ENCODE data around the gene NT5C2. TPM values are rescaled to one million over a fixed set of nuclear protein-coding genes. Genes with fewer than 3 reads are reported as not detected.

NT5C2 gene
- total and polyA plus RNA-seq, 2 of the 4 experiments (the other 2 are of a cell fraction), result 60.0 to 65.1 TPM

GRCh38 chr10:103188853-103189252 lies 4.2 kb downstream of the NT5C2 start:
- H3K56ac ChIP-seq (ENCODE audit: extremely low read depth, insufficient read depth, low read length), result no peak overlapping the region
- H2BK120ac ChIP-seq (ENCODE audit: low read depth, low read length), result no peak overlapping the region
- 0 out of 2 replicates have a peak, but pooled peaks cover 2% of the 10 kb centered on the region for H3K36me3 ChIP-seq (ENCODE audit: control insufficient read depth, insufficient read depth, low read length)
- no TSS peak for BruUV-seq (replicated peaks)
- no peaks in the 10 kb centered on the region for H3K27me3 ChIP-seq (ENCODE audit: control insufficient read depth, insufficient read depth, low read length)
- peaks cover 16% of the 10 kb centered on the region for H3K9me1 ChIP-seq (ENCODE audit: insufficient read depth, low read length)
- no peak overlapping the region for H2AFZ ChIP-seq (replicated peaks; ENCODE audit: low read length, poor library complexity)
- H3K4me3 ChIP-seq (ENCODE audit: insufficient read depth, low read depth, low read length), result no peak overlapping the region
- TF ChIP-seq POLR2A (IDR thresholded peaks at IDR 0.05; ENCODE audit: low read depth, low read length) (no peak), CEBPB (IDR thresholded peaks at IDR 0.05; ENCODE audit: low read depth, low read length) (no peak), MXI1 (IDR thresholded peaks at IDR 0.05; ENCODE audit: borderline replicate concordance, low read depth, low read length) (no peak)
- H4K20me1 ChIP-seq (ENCODE audit: insufficient read depth, low read length), result peaks cover 66% of the 10 kb centered on the region
- peak overlapping the region; percentile 53 for H2BK5ac ChIP-seq (ENCODE audit: low read depth, low read length, poor library complexity, severe bottlenecking)
- H3K14ac ChIP-seq (replicated peaks; ENCODE audit: low read depth, low read length), result peak overlapping the region; percentile 69; the same call in 1 of the 2 replicates
- peak overlapping the region; percentile 15; the same call in 1 of the 2 replicates for H3K9ac ChIP-seq (ENCODE audit: low read depth, low read length)
- no peak overlapping the region for H2BK15ac ChIP-seq (ENCODE audit: low read depth, low read length)
- ATAC-seq (ENCODE audit: low read depth) (no peak), DNase-seq (peak; percentile 59)
- H3K4me2 ChIP-seq (ENCODE audit: low read depth, low read length), result peak overlapping the region; percentile 47
- 43% methylated on average over 4 of the region's 6 CpGs; no CpG with 5 or more reads in 1 of the 2 experiments for WGBS, 2 experiments (ENCODE audit: extremely low coverage in 2 of 2, insufficient read length in 1 of 2)
- CTCF ChIA-PET, result interaction anchor here (0.7 kb wide), 2 partner anchors 55 to 81 kb away, joined by 3 read pairs; no protein-coding TSS in a partner anchor
- H2BK20ac ChIP-seq (ENCODE audit: low read depth, low read length), result no peak overlapping the region
- dilution Hi-C loops (cut with HindIII; ENCODE audit: low sequenced_read_pairs, unreplicated experiment), result no loop called here
- no peak overlapping the region for H4K5ac ChIP-seq (ENCODE audit: low read depth, low read length)
- H3K27ac ChIP-seq (ENCODE audit: insufficient read depth, low read length), result peak overlapping the region; percentile 30; the same call in 1 of the 2 replicates
- no peak overlapping the region for H3K4ac ChIP-seq (ENCODE audit: low read depth, low read length)
- intact Hi-C loops (cut with micrococcal nuclease), result loop anchor here (5.0 kb wide), 1 partner anchor 77 kb away; no protein-coding TSS in a partner anchor
- H4K91ac ChIP-seq (ENCODE audit: insufficient read depth, low read depth, low read length), result no peak overlapping the region
- H3K18ac ChIP-seq (ENCODE audit: low read depth, low read length), result no peak overlapping the region
- POLR2A ChIA-PET (ENCODE audit: unreplicated experiment), result interaction anchor here (0.7 kb wide), 2 partner anchors 101 to 113 kb away, joined by 7 to 9 read pairs; no protein-coding TSS in a partner anchor
- no peak overlapping the region for H2AK9ac ChIP-seq (replicated peaks; ENCODE audit: low read depth, low read length, poor library complexity)
- no peaks in the 10 kb centered on the region for H3K9me3 ChIP-seq (ENCODE audit: control insufficient read depth, insufficient read depth, low read length)
- peaks cover 19% of the 10 kb centered on the region for H3K4me1 ChIP-seq (ENCODE audit: control insufficient read depth, insufficient read depth, low read length)
- H3K23ac ChIP-seq (ENCODE audit: low read depth, low read length), result no peak overlapping the region
- in situ Hi-C loops (cut with MboI; ENCODE audit: low sequenced_read_pairs), result no loop called here
- H2AK5ac ChIP-seq (ENCODE audit: low read depth, low read length), result no peak overlapping the region
- H4K8ac ChIP-seq (ENCODE audit: low read depth in 2 of 2, low read length in 2 of 2), result no peak overlapping the region; a peak in 1 of 4 replicates
- peaks cover 4 to 64% of the 10 kb centered on the region in 2 experiments; a peak in 3 of 4 replicates for H3K79me1 ChIP-seq (ENCODE audit: low read depth in 1 of 2, low read length in 2 of 2)

Measured in IMR-90 (cell line).